Stimulated activated naive B cell treated with anti-CD40 and anti-IgM and Interleukin-4, amounts not matched to agents 10 μg/mL and 1 μg/mL and 100 μg/mL, for 72 hours (primary cell): ENCODE measurements around the gene RPUSD1.
A peak's percentile ranks its signal among the peaks of the same experiment; 100 is the strongest.

Experiments used
- ATAC-seq, 2 donors: fragments of 150-1000 bp; cut with Tn5 transposase; replicated peaks; 2 replicates each; pipeline ENCODE4 v1.10.0; 2021; ENCODE audit warnings: moderate library complexity in 1 of 2
- DNase-seq: peaks from one replicate; pipeline ENCODE4 v3.0.0; 2021
- H3K27ac Mint-ChIP-seq: one replicate; pipeline ENCODE4 v1.8.0; 2022; ENCODE audit warnings: mild to moderate bottlenecking, mixed read lengths
- H3K27me3 Mint-ChIP-seq, 2 donors: one replicate each; pipeline ENCODE4 v1.8.0; 2022; ENCODE audit warnings: mixed read lengths in 2 of 2
- H3K36me3 Mint-ChIP-seq, 2 donors: one replicate each; pipeline ENCODE4 v1.8.0; 2022; ENCODE audit warnings: mixed read lengths in 2 of 2, mild to moderate bottlenecking in 1 of 2
- H3K4me1 Mint-ChIP-seq, 2 donors: one replicate each; pipeline ENCODE4 v1.8.0; 2022; ENCODE audit warnings: mixed read lengths in 2 of 2, mild to moderate bottlenecking in 1 of 2
- H3K4me3 Mint-ChIP-seq, 2 donors: one replicate each; pipeline ENCODE4 v1.8.0; 2022; ENCODE audit warnings: mild to moderate bottlenecking in 2 of 2, mixed read lengths in 2 of 2, moderate library complexity in 1 of 2
- H3K9me3 Mint-ChIP-seq, 2 donors: one replicate each; pipeline ENCODE4 v1.8.0; 2022; ENCODE audit warnings: mixed read lengths in 2 of 2, mild to moderate bottlenecking in 1 of 2

The RPUSD1 gene

DNA sequence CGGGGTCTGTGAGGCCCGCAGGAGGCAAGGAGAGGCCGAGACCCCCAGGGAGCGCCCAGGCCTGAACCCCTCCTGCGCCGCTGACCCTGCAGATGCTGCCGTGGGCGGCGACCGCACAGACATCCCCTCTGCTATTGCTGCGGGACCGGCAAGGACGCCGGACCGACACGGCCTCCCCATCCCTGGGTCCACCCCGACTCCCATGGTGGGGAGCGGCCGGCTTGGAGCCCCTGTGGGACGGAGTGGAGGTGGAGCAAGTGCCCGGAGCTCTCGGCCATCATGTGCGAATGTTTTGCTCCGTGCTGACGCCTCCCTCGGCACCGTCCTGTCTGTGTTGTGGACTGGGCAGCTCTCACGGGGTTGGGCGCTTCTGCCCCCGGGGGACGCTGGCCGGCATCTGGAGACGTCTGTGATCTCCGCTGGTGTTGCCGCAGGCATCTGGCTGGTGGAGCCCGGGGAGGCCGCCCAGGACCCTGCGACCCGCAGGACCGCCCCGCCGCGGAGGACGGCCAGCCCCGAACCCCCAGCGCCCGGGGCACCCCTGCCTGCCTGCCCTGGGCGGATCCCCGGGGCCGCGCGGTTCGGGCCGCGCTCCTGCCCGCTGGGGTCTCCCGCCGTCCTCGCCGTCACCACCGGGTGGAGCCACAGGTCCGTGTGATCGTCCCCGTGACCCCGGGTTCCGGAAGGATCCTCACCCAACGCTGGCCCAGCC is 25.2 kb upstream of the RPUSD1 start:
- Mint-ChIP-seq H3K4me3 (peak overlapping the region; percentile 5 to 60), H3K27me3 (peaks cover 16 to 41% of the 10 kb centered on the region in 2 donors), H3K9me3 (no peaks in the 10 kb centered on the region), H3K27ac (peak overlapping the region; percentile 75), H3K36me3 (peaks cover 0 to 5% of the 10 kb centered on the region in 2 donors), H3K4me1 (peaks cover 10 to 18% of the 10 kb centered on the region in 2 donors)
- ATAC-seq (peak; percentile 84 to 88), DNase-seq (no peak)

DNA sequence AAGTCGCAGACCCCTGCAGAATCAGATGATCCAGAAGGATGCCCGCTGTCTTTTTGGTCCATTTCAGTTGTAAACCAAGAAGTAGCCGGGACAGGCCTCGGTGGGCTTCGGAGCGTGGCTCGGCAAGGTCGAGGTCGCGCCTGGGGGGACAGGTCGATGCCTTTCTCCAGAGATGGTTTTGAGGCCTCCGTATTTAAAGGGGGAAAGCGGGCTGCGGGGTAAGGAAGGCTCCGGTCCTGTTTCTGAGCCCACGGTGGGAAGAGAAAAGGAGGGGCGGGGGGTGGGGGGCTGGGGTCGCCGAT is 19.9 kb upstream of the RPUSD1 start:
- Mint-ChIP-seq H3K27me3 (peaks cover 12 to 31% of the 10 kb centered on the region in 2 donors), H3K4me3 (peak overlapping the region; percentile 99), H3K9me3 (no peaks in the 10 kb centered on the region), H3K36me3 (peaks cover 7 to 9% of the 10 kb centered on the region in 2 donors), H3K4me1 (peaks cover 14 to 29% of the 10 kb centered on the region in 2 donors), H3K27ac (peak overlapping the region; percentile 96)
- ATAC-seq, result no peak
- DNase-seq, result no peak

DNA sequence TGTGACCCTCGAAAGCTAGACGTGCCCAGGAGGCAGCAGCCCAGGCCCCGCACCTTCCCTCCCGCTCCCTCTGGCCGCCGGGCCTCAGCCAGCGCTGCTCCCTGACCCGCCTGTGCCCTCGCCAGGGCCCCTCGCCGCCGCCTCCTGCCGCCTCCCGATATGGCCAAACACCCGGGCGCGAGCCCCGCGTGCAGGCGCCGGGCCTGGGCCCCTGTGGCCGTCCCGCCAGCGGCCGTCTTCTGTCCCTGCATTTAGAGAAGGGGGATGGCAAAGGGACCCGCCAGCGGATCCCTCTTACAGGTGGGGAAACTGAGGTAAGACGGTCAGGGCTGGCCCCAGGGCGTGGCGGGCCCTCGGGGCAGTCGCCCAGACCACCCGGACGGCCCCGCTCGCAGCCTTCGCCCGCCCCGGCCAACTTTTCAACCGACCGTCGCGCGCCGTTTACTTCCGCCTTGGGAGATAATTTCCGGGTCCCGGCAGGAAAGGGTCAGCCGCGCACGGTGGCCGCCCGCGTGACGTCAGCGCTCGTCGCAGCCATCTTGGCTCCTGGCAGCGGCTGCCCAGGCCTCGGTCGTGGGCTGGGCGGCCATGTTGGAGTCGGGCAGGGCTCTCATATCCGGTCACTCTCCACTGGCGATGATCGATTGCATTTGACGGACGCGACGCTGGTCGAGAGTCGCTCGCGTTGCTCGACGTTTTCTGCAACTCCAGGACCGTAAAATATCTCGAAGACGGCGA is 19.3 kb upstream of the RPUSD1 start:
- H3K27me3 Mint-ChIP-seq, result peaks cover 8 to 30% of the 10 kb centered on the region in 2 donors
- peaks cover 12 to 29% of the 10 kb centered on the region in 2 donors for H3K4me1 Mint-ChIP-seq
- peaks cover 7 to 9% of the 10 kb centered on the region in 2 donors for H3K36me3 Mint-ChIP-seq
- H3K9me3 Mint-ChIP-seq, result no peaks in the 10 kb centered on the region
- DNase-seq (peak; percentile 84), ATAC-seq (peak; percentile 94 to 96)
- peak overlapping the region; percentile 99 for H3K4me3 Mint-ChIP-seq
- peak overlapping the region; percentile 96 for H3K27ac Mint-ChIP-seq

DNA sequence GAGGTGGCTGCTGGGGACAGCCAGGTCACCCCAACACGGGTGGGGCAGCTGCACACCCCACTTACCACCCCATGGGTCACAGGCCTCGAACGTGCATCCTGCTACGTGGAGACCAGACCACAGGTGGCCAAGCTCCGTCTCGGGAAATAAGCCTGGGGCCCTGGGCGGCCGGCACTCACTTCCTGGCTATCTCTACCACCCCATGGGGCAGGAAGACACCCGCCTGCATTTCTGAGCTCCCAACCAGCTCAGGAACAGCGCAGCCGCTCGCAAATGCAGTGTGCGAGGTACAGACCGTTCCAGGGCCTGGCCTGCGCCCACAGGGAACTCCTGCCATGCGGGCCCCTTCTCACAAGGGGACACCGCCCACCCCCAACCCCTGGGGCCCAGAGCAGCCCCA is 17.3 kb upstream of the RPUSD1 start:
- no peak for ATAC-seq
- Mint-ChIP-seq H3K27me3 (peaks cover 4 to 36% of the 10 kb centered on the region in 2 donors), H3K4me1 (peaks cover 12 to 22% of the 10 kb centered on the region in 2 donors), H3K4me3 (no peak overlapping the region), H3K27ac (no peak overlapping the region), H3K36me3 (peaks cover 6 to 7% of the 10 kb centered on the region in 2 donors), H3K9me3 (no peaks in the 10 kb centered on the region)
- DNase-seq, result no peak

DNA sequence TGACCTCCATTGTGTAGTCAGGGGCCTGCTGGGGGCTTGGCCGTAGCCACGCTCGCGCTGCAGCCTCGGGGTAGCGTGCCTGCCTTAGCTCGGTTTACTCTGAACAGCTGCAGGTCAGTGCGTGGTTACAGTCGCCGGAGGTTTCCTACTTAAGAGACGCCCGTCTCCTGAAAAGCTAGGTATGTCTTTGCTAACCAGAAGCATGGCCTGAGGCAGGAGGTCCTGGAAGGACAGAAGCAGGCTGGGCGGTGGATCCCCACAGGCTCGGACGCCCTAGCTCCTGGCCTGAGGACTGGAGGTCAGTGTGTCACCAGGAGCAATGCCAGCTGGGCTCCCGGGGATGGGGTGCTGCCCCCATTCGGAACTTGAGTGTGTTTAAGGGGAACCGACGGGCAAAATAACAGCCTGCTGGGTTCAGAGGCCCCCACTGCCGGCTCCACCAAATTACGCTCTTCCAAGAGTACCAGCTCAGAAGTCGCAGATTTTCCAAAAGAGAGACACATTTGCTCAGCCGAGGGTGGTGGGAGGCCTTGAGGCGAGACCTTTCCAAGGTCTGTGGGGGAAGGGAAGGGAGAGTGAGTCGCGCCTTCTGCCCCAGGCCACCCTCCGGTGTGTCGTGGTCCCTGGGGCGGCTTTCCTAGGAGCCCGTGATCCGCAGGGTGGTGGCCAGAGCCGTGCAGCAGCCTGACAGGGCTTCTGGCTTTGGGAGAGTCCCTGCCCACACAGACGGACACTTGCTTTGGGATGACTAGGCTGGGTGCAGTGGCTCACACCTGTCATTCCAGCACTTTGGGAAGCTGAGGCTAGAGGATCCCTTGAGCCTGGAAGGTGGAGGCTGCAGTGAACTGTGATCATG is 16.2 kb upstream of the RPUSD1 start:
- Mint-ChIP-seq H3K27me3 (peaks cover 4 to 30% of the 10 kb centered on the region in 2 donors), H3K27ac (peak overlapping the region; percentile 75), H3K36me3 (peaks cover 6 to 7% of the 10 kb centered on the region in 2 donors), H3K4me3 (peak overlapping the region in 1 of 2 donors; percentile 21), H3K9me3 (no peaks in the 10 kb centered on the region), H3K4me1 (peaks cover 11 to 20% of the 10 kb centered on the region in 2 donors)
- ATAC-seq (no peak), DNase-seq (no peak)

DNA sequence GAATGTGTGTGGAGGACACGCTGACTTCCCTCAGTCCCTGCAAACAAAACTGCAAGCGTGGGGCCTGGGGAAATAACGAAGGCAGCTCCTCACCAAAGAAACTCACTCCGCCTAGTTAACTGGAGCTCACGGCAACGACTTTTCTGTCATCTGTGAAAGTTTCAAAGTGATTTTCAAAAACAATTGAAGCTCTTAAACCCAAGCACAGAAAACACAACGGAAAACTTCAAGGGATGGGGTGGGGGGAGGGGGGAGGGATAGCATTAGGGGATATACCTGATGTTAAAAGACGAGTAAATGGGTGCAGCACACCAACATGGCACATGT is 15.5 kb upstream of the RPUSD1 start:
- Mint-ChIP-seq H3K27ac (peak overlapping the region; percentile 14), H3K27me3 (peaks cover 5 to 37% of the 10 kb centered on the region in 2 donors), H3K4me3 (no peak overlapping the region), H3K36me3 (peaks cover 7 to 9% of the 10 kb centered on the region in 2 donors), H3K9me3 (no peaks in the 10 kb centered on the region), H3K4me1 (peaks cover 8 to 14% of the 10 kb centered on the region in 2 donors)
- ATAC-seq, result no peak
- DNase-seq, result no peak

DNA sequence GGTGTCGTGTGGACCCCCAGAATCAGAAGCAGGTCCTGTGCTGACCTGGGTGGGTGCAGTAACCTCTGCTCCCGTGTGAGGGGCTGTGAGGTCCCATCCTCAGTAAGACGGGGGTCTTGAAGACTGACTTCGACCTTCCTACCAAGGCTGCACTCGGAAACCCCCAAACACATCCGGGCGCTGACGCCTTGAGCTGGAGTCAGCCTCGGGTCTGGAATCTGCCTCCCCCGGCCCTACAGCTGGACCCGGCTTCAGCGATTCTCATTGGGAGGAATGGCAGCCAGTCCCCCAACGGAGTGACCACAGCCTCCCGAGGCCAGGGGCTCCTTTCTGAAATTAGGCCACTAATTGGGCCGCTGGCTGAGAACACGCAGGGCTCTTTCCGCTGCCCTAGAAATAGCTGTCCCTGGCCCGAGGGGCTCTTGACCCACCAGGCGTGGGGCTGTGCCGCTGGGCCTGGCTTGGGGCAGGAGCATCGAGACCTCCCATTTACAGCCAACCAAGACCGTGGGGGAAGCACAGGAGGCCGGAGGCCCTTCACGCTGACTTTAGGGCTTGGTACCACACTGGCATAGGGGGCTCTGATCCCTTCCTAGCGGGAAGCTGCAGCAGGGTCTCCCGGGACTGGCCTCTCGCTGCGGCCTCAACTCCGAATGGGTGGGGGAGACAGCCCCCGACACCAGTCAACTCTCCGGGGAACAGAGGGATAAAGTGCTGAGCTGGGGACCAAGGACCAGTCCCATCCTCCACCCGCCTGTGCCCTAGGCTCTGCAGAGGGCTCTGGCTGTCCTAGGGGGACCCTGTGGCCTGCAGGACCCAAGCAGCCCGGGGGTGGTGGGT is 15.0 kb upstream of the RPUSD1 start:
- Mint-ChIP-seq H3K36me3 (peaks cover 13 to 15% of the 10 kb centered on the region in 2 donors), H3K9me3 (peaks cover 0 to 2% of the 10 kb centered on the region in 2 donors), H3K4me3 (no peak overlapping the region), H3K4me1 (peaks cover 4 to 10% of the 10 kb centered on the region in 2 donors), H3K27ac (peak overlapping the region; percentile 14), H3K27me3 (peaks cover 10 to 43% of the 10 kb centered on the region in 2 donors)
- no peak for ATAC-seq
- no peak for DNase-seq

DNA sequence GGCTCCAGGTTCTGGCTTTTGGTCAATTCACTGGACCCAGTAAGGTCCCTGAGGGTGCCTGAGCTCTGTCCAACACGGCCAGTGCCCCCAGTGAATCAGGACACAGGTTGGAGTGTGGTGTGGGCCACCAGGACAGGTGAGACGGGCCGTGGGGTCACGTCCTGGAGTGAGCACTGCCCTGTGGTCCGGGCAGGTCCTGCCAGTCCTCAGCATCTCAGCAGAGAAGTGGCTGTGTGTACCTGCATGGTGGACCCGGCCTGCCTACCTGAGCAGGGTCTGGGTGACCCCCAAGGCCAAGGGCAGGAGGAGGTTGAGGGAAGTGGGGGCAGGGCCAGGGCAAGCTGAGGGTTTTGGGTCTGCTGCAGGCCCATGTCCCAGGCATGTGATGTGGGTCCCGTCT is 14.3 kb upstream of the RPUSD1 start:
- peaks cover 15 to 49% of the 10 kb centered on the region in 2 donors for H3K27me3 Mint-ChIP-seq
- peaks cover 4 to 5% of the 10 kb centered on the region in 2 donors for H3K9me3 Mint-ChIP-seq
- no peak overlapping the region for H3K4me3 Mint-ChIP-seq
- H3K36me3 Mint-ChIP-seq, result peaks cover 15 to 18% of the 10 kb centered on the region in 2 donors
- H3K27ac Mint-ChIP-seq, result peak overlapping the region; percentile 25
- peaks cover 0 to 4% of the 10 kb centered on the region in 2 donors for H3K4me1 Mint-ChIP-seq
- DNase-seq, result no peak
- ATAC-seq, result no peak

DNA sequence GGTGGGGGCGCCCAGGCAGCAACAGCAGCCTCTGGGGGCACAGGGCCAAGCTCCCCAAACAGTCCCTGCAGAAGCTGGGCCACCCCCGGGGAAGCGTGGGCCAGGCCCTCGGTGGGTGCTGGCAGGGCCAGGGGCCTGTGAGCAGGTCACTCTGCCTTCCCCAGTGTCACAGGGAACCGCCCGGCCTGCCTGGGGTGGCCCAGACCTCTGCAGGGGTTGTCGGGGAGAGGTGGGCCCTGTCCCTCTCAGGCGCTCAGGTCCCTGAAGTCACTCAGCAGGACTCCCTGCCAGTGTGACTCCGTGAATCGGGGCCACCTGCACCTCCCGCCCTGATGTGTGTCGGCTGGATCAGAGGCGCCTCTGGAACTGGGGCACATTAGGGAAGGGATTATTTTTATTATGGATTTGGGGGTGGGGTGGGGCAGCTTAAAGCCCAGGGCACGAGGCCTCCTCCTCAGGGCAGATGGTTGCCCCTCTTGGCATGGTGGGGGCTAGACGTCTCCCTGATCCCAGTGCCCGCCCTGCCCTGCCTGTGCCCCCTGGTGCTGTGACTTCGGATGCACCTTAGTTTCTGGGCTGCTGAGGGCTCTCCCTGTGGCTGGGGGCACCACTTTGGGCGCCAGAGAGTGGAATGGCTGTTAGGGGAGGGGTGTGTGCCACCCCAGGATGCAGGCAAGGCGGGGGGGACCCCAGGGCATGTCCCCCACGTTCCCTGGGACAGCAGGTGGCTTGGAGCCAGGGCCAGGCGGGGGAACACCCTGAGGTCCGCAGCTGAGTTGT is 13.6 kb upstream of the RPUSD1 start:
- Mint-ChIP-seq H3K9me3 (peaks cover 4 to 5% of the 10 kb centered on the region in 2 donors), H3K27ac (peak overlapping the region; percentile 56), H3K4me1 (peaks cover 0 to 4% of the 10 kb centered on the region in 2 donors), H3K36me3 (peaks cover 19 to 23% of the 10 kb centered on the region in 2 donors), H3K27me3 (peaks cover 15 to 49% of the 10 kb centered on the region in 2 donors), H3K4me3 (no peak overlapping the region)
- DNase-seq, result no peak
- ATAC-seq, result peak; percentile 6 to 11

DNA sequence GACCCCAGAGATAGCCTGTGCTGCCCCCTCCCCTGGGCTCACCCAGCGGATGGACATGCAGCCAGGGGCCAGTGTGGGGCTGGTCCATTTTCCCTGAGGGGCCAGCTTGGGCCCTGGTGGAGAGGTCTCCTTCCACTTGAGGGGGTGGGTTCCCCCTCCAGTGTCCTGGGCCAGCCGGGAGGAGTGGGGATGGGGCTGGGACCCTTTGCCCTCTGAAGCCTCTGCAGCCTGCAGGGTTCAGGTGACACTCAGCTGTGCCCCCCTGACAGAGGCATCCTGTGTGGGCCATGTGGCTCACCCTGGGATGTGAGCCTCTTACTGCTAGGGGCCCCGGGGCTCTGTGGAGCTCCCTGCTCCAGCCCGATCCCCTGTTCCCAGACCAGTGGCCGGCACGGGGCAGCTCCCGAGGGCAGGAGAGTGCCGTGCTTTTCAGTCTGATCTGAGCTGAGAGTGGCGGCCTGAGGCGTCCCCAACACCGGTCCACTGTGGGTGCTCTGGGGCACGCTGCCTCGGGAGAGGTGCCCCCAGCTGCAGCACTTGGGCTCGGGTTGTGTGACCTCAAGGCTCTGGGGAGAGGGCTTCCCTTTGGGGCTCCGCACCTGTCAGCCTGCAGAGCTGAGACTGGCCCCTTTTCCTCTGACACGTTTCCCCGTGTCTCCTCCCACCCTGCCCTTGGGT is 12.8 kb upstream of the RPUSD1 start:
- Mint-ChIP-seq H3K36me3 (peaks cover 22 to 27% of the 10 kb centered on the region in 2 donors), H3K9me3 (peaks cover 4 to 5% of the 10 kb centered on the region in 2 donors), H3K4me3 (no peak overlapping the region), H3K27ac (no peak overlapping the region), H3K4me1 (peaks cover 0 to 4% of the 10 kb centered on the region in 2 donors), H3K27me3 (peaks cover 15 to 49% of the 10 kb centered on the region in 2 donors)
- ATAC-seq (peak; percentile 16 to 27), DNase-seq (no peak)

DNA sequence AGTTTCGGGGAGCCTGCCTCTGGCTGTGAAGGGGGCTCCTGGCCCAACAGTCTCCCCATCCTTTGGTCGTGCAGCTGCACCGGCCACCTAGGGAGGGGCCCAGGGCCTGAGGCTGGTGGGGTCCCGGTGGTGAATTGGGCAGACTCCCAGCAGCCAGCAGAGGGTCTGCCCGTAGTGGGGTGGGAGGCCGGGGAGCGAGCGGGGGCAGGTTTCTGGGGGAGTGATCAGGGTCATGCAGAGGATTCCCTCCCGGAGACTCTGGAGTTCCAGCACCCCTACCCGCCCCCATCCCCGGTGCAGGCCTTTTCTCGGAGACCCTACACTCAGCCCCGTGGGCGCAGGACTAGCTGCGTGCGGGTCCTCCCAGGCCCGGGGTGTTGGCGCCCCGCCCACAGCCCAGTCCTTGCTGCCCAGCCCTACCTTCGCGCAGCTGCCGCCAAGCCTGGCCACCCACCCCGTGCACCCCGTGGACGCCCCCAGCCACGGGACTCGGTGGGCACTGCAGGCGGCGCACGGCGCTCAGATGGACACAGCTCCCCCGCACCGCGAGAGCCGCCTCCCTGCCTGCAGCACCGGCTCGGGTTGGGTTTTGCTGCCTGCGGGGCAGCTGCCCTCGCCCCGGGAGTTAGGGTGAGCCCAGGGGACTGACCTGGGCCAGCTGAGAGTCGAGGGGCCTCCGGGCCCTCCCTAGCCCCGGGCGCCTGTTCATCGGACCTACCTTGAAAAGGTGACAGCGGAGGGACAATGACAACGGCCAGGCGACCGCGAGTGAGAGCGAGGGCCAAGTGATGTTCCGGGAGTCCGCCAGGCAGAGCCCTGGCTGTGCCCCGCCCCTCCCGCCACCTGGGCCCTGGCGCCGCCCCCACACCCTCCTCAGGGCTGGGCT is 12.0 kb upstream of the RPUSD1 start, which contains the start of gene GNG13:
Gene GNG13 (minus strand): TSS at position 787 of the 886 bp plus-strand sequence. CDS start 1,657 bp downstream, outside the sequence.
- Mint-ChIP-seq H3K36me3 (peaks cover 26 to 32% of the 10 kb centered on the region in 2 donors), H3K9me3 (peaks cover 4 to 5% of the 10 kb centered on the region in 2 donors), H3K27ac (no peak within 1 kb of the TSS), H3K4me3 (no peak within 1 kb of the TSS), H3K4me1 (peaks cover 3 to 4% of the 10 kb centered on the region in 2 donors), H3K27me3 (peaks cover 15 to 49% of the 10 kb centered on the region in 2 donors)
- DNase-seq (no peak), ATAC-seq (peak; percentile 12 to 22)
